Ishikawa (cell line): ENCODE results near the gene FGF14.

ENCODE experiments used
- CEBPB ChIP-seq: IDR thresholded peaks from 2 replicates; pipeline ENCODE4 v1.6.1; 2012
- CREB1 ChIP-seq: IDR thresholded peaks from 2 replicates; pipeline ENCODE4 v1.6.1; 2012; ENCODE audit warnings: low read depth
- EGR1 ChIP-seq: IDR thresholded peaks from 2 replicates; pipeline ENCODE4 v1.6.1; 2012
- EP300 ChIP-seq: IDR thresholded peaks from 2 replicates; pipeline ENCODE4 v1.6.1; 2012; ENCODE audit warnings: borderline replicate concordance
- FOXM1 ChIP-seq: IDR thresholded peaks from 2 replicates; pipeline ENCODE4 v1.6.1; 2012; ENCODE audit warnings: low read depth, borderline replicate concordance
- MAX ChIP-seq: IDR thresholded peaks from 2 replicates; pipeline ENCODE4 v1.6.1; 2012
- NFIC ChIP-seq: IDR thresholded peaks from 2 replicates; pipeline ENCODE4 v1.6.1; 2012
- RAD21 ChIP-seq: IDR thresholded peaks from 2 replicates; pipeline ENCODE4 v1.6.1; 2012; ENCODE audit warnings: low read depth
- REST ChIP-seq: IDR thresholded peaks from 2 replicates; pipeline ENCODE4 v1.6.1; 2012; ENCODE audit warnings: low read depth, mild to moderate bottlenecking
- TAF1 ChIP-seq: IDR thresholded peaks from 2 replicates; pipeline ENCODE4 v1.6.1; 2012; ENCODE audit warnings: low read depth, mild to moderate bottlenecking
- TCF12 ChIP-seq: IDR thresholded peaks from 2 replicates; pipeline ENCODE4 v1.6.1; 2012; ENCODE audit warnings: low read depth
- TEAD4 ChIP-seq: IDR thresholded peaks from 2 replicates; pipeline ENCODE4 v1.6.1; 2012
- USF1 ChIP-seq: IDR thresholded peaks from 2 replicates; pipeline ENCODE4 v1.6.1; 2012
- YY1 ChIP-seq: IDR thresholded peaks from 2 replicates; pipeline ENCODE4 v1.6.1; 2012; ENCODE audit warnings: low read depth
- ZBTB7A ChIP-seq: IDR thresholded peaks from 2 replicates; pipeline ENCODE4 v1.6.1; 2012; ENCODE audit warnings: low read depth

Gene FGF14

GRCh38 chr13:101896541-101896940 lies 505.3 kb downstream of the FGF14 start:
- TF ChIP-seq CEBPB: no peak
- no peak for TF ChIP-seq CREB1
- TF ChIP-seq TCF12: no peak
- no peak for TF ChIP-seq USF1
- TF ChIP-seq NFIC: no peak
- no peak for TF ChIP-seq EGR1
- TF ChIP-seq TEAD4: no peak
- TF ChIP-seq MAX: no peak
- no peak for TF ChIP-seq REST
- no peak for TF ChIP-seq TAF1
- no peak for TF ChIP-seq YY1
- no peak for TF ChIP-seq FOXM1
- no peak for TF ChIP-seq ZBTB7A
- no peak for TF ChIP-seq RAD21
- TF ChIP-seq EP300: no peak

- TF ChIP-seq YY1 (no peak), EP300 (no peak), CEBPB (no peak), TEAD4 (no peak), TCF12 (no peak), ZBTB7A (no peak)
Observed at GRCh38 chr13:101893021-101893420, 508.8 kb downstream of the FGF14 start.

GRCh38 chr13:101892296-101892695 lies 509.6 kb downstream of the FGF14 start:
- no peak for TF ChIP-seq CREB1
- no peak for TF ChIP-seq ZBTB7A
- no peak for TF ChIP-seq TEAD4
- no peak for TF ChIP-seq TCF12
- TF ChIP-seq FOXM1: no peak
- TF ChIP-seq TAF1: no peak

- TF ChIP-seq MAX (no peak), TEAD4 (no peak), TAF1 (no peak), NFIC (no peak), RAD21 (no peak), REST (no peak), YY1 (no peak), CREB1 (no peak), EP300 (no peak)
Observed at GRCh38 chr13:101881593-101881992, 520.3 kb downstream of the FGF14 start.

- TF ChIP-seq TAF1: no peak
Observed at GRCh38 chr13:101880581-101880980, 521.3 kb downstream of the FGF14 start.

- no peak for TF ChIP-seq EP300
- no peak for TF ChIP-seq REST
- TF ChIP-seq ZBTB7A: no peak
- no peak for TF ChIP-seq USF1
- no peak for TF ChIP-seq TAF1
Observed at GRCh38 chr13:101876951-101877350, 524.9 kb downstream of the FGF14 start.
